G401 (cell line): ENCODE data around the gene TRAF5. TPM values are rescaled to one million over a fixed set of nuclear protein-coding genes. Genes with fewer than 3 reads are reported as not detected.

Experiments used
- DNase-seq: peaks from one replicate; pipeline ENCODE4 v3.0.0-alpha.2; 2015; ENCODE audit warnings: low spot score
- in situ Hi-C: cut with HindIII; loops from 2 replicates; pipeline ENCODE4 v1.10.0; 2016; ENCODE audit warnings: low sequenced_read_pairs, mixed read lengths
- total RNA-seq: library from RNA; depleted of rRNA; stranded (reverse); fragments of >200 nt; shearing (Covaris generic); gene quantifications from 2 replicates; pipeline ENCODE4 v1.2.3, GENCODE V29; 2014

TRAF5 gene
- total RNA-seq, 1 experiment from 2014 or later = 0.17 TPM

DNA sequence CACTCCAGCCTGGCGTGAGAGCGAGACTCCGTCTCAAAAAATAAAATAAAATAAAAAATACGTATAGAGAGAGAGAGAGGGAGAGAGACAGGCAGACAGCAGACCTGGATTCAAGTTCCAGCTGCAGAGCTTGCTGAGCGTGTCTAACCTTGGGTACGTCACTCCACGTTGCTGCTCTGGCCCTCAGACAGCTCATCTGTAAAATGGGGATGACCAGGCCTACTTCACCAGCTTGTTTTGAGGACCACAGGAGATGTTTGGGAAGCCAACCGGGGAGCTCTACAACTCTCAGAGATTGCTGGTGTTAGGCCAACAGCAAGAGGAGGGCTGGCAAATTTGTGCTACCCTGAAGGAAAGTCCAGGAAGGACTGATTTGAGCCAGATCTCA lies 499 bp upstream of the TRAF5 start:
- DNase-seq = no peak
- in situ Hi-C loops = no loop called here

GRCh38 chr1:211327346-211327921 lies 801 bp downstream of the TRAF5 start:
- in situ Hi-C loops = no loop called here
- no peak for DNase-seq

- in situ Hi-C loops = no loop called here
- DNase-seq = no peak
Measured at GRCh38 chr1:211328084-211328694, 1.6 kb downstream of the TRAF5 start.

- DNase-seq = no peak
- in situ Hi-C loops = no loop called here
Measured at GRCh38 chr1:211328866-211329475, 2.3 kb downstream of the TRAF5 start.

- DNase-seq = no peak
- in situ Hi-C loops = no loop called here
Measured at GRCh38 chr1:211329764-211330201, 3.1 kb downstream of the TRAF5 start.

DNA sequence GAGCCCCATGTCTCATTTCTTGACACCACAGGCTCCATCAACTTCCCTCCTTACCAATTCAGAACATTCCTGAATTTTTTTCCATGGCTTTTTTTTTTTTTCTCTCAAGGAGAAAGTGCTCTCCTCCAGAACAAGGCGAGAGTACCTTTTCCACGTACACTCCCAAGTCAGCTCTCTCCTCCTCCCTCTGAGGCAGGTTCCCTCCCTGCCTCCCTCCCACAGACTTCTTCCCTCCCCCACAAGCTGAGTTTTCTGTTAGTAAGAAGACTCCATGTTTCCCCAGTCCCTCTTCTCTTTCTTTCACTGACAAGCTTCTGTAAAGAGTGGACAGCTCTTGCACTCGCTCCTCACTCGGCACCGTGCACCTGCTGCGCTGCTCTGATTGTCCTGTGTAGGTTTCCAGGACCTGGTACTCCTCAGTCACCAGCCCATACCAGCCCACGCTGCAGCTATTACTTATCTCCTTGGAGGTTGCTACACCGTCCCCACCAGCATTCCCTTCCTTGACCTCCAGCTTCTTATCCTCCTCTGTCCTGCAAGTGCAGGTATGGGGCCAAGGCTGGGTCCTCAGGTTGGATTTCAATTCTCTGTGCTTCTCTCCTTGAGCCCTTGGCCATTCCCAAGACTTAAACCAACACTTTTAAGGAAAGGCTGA lies 3.8 kb downstream of the TRAF5 start:
- in situ Hi-C loops = no loop called here
- no peak for DNase-seq

GRCh38 chr1:211331011-211331709 lies 4.5 kb downstream of the TRAF5 start:
- in situ Hi-C loops = no loop called here
- DNase-seq = no peak

DNA sequence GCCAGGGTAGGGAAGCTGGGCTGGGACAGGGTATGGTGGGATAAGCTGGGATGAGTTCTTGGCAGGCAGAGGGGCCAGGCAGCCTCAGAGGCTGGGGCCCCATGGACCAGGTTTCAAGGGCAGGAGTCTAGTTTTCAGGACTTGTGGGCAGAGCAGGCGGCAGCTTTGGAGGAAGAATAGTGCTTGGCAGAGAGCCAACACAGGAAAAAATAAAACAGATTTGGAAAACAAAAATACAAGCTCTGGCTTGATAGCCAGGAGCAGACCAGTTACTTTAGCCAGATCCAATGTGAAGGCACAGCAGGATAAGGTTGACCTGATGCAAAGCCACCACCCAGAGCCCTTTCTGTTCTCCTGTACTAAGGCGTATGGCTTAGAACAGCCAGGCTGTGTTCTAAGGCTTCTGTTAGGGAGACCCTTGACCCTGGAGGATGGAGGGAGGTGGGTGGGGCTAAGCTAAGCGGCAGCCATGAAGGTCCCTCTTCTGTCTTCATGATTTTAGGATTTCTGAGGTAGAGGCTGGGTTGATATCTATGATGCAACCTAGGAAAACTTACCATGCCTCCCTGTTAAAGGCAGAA lies 5.5 kb downstream of the TRAF5 start:
- DNase-seq = no peak

DNA sequence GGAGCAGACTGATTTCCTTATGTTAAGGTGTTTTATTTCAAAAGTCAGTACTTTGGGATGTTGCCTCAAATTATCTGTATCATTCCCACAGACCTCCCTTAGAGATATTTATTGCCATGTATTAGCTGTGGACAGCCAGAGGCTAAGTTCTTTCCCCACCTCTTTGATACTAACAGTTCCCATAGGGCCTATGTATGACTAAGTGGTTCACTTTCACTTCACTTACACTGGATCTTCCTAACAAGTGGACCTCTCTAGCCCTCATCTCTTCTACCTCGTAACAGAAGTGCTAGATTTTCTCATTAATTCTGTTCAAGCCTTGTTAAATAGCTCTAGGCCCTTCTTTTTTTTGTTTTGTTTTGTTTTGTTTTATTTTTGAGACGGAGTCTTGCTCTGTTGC lies 6.2 kb downstream of the TRAF5 start:
- DNase-seq = no peak
- in situ Hi-C loops = no loop called here

More for the DNA sequence above, 5.5 kb downstream of the TRAF5 start:
- in situ Hi-C loops = no loop called here

DNA sequence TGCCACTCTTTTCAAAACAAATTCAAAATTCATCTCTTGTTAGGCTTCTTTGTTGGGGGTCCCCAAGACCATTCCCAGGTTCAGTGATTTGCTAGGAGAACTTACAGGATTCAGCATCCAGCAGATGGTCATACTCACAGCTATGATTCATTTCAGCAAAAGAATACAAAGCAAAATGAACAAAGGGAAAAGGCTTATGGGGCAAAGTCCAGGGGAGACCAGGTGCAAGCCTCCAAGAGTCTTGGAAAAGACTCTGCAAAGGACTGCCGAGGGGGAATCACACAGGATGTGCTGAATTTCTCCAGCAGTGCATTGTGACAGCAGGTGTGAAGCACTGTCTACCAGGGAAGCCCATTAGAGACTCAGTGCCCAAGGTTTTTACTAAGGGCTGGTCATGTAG lies 7.3 kb downstream of the TRAF5 start:
- in situ Hi-C loops = no loop called here
- no peak for DNase-seq

DNA sequence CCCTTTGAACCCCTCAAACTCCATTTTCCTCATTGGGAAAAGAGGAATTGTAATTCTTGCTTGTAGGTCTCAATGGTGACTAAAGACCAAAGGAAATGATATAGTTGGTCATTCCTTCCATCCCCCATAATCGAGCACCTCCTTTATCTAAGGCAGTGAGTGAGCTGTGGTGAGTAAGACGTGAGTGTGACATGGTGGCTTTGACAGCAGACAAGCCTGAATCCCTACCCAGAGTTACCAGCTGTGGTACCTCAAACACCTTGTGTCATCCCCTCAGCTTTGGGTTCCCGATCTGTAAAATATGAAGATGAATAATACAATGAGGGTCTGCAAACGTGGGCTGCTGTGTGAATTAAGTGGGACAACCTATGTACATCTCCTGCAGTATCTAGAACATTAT lies 8.4 kb downstream of the TRAF5 start:
- no peak for DNase-seq
- in situ Hi-C loops = no loop called here

- no peak for DNase-seq
- in situ Hi-C loops = no loop called here
Measured at GRCh38 chr1:211335522-211336157, 9.0 kb downstream of the TRAF5 start.

- in situ Hi-C loops = no loop called here
- no peak for DNase-seq
Measured at GRCh38 chr1:211336161-211336560, 9.5 kb downstream of the TRAF5 start.

- in situ Hi-C loops = no loop called here
- DNase-seq = no peak
Measured at GRCh38 chr1:211336775-211337174, 10.1 kb downstream of the TRAF5 start.

DNA sequence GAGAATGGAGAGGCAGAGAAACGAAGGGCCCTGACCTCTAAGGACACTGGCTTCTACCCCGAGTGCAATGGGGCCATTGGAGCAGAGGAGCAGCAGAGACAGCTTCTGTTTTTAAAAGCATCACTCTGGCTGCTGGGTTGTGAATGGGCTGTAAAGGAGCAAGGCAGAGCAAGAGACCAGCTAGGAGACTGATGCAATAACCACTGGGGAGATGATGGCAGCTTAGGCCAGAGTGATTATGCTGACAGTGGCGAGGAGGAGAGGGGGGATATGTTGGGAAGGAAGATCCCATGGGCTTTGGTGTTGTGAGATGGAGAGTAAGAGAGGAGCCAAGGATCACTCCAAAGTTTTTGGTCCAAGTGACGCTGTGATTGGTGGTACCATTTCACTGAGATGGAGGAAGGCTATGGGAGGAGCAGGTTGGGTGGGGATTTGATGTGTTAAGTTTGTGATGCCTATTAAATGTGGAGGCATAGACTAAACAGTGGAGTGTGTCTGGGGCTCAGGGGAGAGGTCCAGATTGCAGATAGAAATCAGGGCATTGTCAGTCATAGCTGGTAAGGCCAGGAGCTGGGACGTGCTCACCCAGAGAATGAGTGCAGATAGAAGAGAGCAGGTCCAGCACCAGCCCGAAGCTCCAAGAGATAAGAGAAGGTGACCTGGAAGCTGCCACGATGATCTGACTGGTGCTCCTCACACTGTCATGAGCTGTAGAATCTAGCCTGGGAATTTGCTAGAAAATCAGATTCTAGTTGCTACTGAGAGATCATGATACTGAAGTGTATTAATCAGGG lies 11.0 kb downstream of the TRAF5 start:
- in situ Hi-C loops = no loop called here
- DNase-seq = no peak

DNA sequence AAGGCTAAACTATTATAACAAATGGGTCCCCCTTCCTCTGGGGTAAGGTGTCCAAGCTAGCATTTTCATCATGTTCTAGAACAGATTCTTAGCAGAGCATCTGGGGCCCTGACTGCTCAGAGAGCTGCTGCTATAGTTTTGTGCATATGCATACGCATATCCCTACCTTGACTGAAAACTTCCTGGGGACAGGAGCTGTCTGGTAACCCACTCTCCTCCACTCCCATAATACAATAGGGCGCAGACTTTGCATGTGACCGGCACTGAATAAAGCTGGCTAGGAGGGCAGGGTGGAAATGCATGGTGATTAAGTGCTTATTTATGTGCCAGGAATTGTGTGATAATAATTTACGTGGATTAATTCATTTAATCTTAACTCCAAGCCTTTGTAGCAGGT lies 11.6 kb downstream of the TRAF5 start:
- DNase-seq = no peak
- in situ Hi-C loops = no loop called here

- DNase-seq = no peak
- in situ Hi-C loops = no loop called here
Measured at GRCh38 chr1:211339631-211340041, 13.0 kb downstream of the TRAF5 start.
